Stimulated activated naive CD4-positive, alpha-beta T cell treated with Interleukin-2 at 50 U/mL for 16 hours (primary cell): Measurements from ENCODE around the gene MRGPRX2.

Experiments
- DNase-seq: peaks from one replicate; lab custom pipeline; 2025; lab: John Stamatoyannopoulos, UW

MRGPRX2 gene

DNA sequence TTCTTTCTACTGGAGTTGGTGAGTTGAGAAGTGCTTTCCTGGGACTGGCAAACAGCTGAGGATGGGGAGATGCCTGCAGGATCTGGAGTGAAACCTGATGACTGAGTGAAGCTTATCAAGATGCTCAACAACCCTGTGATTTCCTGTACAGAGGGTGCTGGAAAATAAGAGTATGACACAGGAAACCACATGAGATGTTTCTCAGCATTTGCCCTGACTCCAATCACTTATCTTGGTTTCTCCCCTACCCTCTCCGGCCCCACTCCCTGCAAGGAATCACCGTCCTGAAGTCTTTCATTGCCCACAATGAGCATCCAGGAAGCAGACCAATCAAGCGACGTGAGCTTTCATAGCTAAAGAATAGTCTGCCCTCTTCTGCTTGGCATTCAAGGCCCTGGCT lies at the start of gene MRGPRX2:
MRGPRX2 (minus strand) TSS at position 89 of the 400 bp plus-strand sequence. CDS start 4,315 bp downstream, outside the sequence.
- DNase-seq = no peak

DNA sequence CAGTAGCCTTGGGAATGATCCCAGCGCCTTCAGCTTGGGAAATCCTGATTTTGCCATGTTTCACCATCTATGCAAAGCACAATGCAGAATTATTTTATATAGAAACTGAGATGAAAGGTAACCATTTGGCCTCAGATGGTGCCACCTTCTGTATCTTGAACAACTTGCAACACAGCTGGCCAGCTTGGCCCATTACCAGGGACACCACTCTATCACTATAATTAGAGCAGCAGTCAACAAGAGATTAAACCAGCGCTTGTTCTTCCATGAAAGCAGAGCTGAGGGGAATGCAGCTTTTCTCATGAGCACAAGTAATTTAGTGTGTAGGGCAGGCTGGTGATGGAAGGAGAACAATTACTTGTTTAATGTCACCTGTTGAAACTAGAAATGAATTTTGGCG lies 49.8 kb upstream of the MRGPRX2 start:
- no peak for DNase-seq

DNA sequence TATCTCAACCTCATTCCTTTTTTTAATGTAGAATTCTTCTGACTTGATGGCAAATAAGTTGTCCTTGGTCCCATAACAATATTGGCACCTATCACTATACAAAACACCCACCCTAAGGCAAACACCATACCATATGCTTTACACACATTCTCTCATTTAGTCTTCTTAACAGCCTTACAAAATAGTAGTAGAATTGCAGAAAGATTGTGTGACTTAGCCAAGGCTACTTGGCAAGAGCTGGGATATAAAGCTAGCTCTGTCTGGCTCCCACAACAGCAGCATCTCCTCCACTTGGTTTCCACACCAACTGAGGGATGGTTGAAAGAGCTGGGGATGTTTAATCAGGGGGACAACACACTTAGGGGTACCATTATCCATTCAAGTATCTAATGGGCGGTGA lies 46.6 kb upstream of the MRGPRX2 start:
- no peak for DNase-seq

DNA sequence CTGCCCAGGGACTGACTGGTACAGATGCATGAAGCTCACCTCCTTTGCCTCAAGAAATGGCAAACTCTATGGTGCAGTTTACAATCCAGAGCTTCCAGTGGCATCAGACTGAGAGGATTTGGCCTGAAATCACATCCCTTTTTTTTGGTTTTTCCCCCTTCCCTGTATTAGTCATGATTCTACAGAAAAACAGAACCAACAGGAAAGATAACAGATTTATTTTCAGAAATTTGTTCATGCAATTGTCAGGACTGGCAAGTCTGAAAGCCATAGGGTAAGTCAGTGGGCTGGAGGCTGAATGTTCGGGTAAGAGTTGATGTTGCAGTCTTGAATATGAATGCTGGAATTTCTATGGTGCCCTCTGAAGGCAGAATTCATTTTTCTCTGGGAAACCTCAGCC lies 44.5 kb upstream of the MRGPRX2 start:
- no peak for DNase-seq

DNA sequence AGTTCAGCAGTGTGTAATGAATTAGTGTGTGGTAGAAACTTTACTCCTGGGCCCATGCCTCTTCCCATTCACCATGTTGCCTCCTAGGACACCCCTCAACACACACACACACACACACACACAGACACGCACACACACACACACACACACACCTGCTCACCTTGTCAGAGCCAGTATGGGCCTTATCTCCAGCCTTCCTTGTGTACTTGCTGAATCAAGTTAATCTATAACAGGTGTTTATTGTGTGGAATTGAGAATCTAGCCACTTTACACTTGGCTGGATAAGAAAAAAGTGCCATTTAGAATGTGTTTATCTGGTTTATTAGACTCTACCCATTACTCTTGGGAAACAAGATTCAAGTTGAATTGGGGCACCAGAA lies 42.0 kb upstream of the MRGPRX2 start:
- no peak for DNase-seq

DNA sequence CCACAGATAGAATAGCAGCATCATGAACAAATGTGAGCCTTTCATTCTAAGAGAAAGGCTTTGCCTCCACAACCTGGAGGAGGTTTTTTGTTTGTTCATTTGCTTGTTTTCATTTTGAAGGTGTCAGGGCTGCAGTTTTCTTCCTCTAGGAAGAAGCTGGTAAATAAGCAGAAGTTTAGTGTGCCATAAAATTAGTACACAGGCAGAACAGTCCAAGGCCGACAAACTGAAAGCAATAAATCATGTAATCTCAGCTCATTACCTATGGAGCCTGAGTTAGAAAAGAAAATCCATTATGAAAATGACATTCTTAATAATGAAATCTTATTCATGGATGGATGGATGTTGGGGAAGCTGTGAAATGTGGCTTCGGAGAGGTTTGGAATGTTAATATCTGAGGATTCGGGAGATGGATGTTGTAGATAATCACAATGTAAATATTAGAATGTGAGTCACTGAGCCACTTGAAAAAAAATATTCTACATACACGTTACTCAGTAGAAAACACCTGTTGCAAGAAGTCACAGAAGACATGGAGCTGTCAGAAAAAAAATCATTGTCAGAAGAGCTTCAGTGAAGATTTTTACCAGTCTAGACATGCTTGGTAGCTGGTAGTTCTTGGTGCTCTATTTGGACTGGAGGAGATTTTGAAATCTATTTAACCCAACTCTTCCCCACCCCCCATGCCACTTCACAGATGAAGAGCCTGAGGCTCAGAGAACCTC lies 41.4 kb upstream of the MRGPRX2 start:
- no peak for DNase-seq

DNA sequence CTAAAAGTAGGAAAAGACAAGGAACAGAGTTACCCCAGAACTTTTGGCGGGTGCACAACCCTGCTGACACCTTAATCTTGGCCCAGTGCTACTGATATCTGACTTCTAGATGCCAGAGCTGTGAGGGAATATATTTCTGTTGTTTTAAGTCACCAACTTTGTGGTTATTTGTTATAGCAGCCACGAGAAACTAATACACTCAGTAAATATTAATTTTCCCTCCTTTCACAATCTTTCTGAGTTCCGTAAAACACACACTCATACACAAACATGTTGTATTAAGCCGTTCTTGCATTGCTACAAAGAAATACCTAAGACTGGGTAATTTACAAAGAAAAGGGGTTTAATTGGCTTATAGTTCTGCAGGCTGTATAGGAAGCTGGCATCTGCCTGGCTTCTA lies 40.4 kb upstream of the MRGPRX2 start:
- no peak for DNase-seq

DNA sequence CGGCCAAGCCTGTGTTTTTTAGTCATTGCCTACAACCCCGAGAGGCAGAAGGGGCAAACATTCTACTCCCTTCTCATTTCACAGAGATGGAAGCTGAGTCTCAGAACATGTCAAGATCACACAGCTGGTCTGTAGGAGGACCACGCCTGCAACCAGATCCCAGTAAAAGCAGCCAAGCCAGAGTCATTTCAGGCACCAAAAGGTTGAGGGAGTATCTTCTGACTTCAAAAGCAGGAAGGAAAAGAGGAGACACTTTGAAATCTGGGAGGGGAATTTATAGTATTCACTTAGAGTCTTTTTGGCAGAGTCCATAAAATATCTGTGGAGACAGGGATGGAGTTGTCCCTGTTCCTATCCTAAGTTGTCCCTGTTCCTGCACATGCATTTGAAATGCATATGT lies 38.6 kb upstream of the MRGPRX2 start:
- no peak for DNase-seq

DNA sequence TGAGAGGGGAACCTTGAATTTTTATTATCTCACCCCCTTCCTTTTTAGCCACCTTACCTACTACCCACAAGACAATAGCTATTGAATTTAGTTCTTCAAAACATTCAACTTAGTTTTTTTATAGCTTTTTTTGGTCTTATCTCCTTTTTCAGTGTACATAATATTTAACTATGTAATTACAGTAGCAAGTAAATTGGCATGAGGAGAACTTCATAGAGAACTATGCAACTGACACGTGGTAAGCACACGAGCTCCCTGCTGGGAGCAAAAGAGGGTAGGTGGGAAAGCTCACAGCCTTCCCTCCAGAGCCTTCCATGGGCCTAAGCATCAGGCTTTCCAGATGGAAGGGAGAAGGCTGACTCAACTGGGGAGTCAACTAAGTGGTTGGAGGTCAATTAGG lies 34.3 kb upstream of the MRGPRX2 start:
- no peak for DNase-seq

DNA sequence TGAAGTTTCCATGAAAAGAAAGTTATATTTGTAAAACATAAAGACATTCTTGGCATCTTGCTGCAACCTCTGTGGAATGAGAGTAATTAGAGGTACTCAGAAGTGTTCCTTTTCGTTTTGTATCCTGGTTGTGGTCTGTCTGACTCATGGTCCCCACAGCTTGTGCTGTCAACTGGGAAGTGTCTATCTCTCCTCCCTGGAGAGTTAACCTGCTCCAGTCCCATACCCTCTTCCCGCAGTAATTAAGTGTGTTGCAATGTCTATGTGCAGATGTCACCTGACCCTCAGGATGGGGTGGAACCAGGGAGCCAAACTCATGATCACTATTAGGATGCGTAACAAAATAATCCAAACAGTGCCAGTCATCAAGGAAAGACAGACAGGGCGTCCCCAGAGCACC lies 33.5 kb upstream of the MRGPRX2 start:
- no peak for DNase-seq

DNA sequence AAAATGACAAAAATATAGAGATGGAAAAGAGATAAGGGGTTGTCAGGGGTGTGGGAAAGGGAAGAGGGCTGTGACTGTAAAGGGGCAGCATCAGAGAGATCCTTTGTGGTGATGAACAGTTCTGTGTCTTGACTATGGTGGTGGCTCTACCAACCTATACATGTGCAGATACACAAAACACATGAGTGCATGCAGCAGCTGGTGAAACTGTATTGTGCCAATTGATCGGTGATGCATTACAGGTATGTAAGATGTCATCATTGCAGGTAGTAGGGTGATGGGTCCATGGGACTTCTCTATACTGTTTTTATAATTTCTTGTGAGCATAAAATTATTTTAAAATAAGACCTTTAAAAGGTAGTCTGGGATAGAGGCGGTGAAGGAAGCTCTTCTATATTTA lies 32.3 kb upstream of the MRGPRX2 start:
- DNase-seq = no peak

DNA sequence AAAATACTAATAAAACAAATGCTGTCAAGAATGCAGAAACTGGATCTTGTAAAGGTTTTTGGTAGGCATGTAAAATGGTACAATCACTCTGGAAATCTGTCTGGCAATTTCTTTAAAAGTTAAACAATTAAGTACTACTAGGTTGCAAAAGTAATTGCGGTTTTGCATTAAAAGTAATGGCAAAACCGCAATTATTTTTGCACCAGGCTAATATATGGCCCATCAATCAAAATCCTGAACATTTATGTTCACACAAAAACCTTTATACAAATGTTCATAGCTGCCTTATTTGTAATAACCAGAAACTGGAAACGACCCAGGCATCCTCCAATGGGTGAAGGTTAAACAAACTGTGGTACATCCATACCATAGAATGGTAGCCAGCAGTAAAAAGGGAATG lies 31.8 kb upstream of the MRGPRX2 start:
- no peak for DNase-seq

DNA sequence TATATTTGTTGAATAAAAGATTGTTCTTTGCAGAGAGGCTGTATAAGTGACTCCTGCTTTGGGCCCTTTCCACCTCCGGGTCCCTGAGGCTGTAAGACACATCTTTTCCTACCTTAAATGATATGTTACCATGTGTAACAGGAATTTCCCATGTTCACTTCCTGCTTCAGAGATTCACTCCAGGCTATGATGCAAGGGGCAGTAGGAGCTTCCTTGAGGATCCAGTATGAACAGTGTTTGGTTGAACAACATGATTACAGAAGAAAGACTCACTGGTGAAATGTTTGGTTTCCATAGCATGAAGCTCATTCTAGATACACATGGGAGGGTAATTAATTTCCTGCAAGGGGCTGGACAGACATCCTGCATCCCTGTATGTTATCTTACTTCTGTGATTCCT lies 30.8 kb upstream of the MRGPRX2 start:
- DNase-seq = no peak

DNA sequence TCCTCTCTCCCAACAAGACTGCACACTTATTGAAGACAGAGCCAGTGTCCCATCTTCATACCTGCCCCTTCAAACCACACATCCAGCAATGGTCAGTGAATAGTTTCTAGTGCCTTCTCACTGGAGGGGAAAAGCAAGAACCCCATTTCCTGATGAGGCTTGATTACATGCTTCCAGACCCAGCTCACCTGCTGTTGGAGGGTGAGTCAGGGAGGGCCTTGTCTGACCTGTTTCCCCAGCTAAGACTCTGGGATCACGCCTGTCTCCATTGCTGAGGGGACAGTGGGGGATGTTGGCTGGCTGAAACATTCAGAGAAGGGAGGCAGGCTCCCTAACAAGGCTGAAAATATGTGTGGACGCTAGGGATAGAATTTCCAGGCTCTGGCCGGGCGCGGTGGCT lies 28.9 kb upstream of the MRGPRX2 start:
- no peak for DNase-seq

DNA sequence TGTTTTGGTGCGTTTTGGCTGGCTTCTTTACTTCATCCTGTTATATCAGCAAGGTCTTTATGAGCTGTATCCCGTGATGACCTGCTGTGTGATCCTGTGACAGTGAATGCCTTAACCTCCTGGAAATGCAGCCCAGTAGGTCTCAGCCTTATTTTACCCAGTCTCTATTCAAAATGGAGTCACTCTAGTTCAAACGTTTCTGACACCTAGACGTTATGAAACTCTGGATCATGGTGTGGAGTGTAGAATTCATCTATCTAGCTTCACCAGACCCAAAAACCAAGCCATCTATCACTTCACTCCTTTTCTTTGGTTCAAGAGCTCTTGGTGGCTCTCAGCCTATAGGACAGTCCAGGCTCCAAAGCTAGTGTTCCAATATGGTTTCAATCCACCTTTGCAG lies 28.3 kb upstream of the MRGPRX2 start:
- no peak for DNase-seq

DNA sequence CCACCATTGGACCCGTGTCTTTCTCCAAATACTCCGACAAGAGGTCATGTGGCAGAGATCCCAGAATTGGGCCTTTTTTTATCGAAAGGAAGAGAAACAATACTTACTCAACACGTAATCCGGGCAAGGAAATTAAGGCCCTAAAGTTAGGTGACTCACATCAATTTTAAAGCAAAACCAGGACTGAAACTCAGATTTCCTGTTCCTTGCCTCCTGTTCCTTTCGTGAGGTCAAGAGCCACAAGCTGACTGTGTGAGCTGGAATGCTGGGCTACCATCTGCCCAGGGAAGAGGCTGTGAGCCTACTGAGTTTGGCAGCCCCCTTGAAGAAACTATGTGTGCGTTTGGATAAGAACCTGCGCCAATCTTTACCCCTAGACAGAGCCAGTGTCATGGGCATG lies 27.1 kb upstream of the MRGPRX2 start:
- no peak for DNase-seq

DNA sequence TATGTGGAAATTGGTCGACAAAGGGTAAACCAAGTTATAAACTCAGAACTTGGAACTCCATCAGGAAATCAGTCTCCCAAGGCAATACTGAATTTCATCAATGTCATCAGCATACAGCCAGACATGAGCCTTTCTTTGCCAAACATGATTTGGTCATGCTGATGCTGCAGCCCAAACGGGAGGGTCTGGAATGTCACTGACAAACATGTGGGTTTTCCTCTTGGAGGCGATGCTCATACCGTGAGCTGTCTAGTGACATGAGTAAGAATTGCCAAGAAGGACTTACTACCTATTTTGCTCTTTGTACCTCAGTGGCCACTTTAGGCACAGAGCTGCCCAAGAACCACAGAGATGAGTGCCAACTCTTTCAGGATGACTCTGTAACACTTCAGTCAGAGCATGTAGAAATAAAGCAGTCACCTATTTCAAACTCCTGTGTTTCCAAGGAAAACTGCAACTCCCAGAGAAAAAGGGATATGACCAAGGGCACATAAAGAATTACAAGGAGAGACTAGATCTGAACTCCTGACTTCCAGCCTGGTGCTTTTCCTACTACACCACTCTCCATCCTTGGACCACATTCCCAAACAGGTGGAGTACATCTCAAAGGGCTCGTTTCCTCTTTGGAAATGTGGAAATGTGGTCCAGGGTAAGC lies 24.3 kb upstream of the MRGPRX2 start:
- no peak for DNase-seq

DNA sequence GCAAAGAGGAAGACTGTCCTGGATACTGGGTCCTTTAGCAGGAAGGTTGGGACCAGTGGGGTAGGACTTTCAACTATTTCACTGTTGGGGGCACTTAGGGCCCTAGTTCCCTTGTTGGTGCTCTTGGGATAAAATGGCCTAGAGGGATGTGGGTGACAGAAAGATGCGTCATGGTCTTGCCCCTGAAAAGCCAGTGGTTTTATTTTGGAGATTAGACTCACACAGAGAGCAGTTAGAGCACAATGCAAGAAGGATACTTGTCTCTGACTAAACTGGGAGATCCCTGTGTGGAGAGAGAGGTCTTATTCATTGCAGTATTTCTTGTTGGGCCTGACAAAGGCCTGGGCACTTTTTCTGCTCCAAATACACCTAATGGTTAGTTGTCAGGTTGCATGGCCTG lies 22.6 kb upstream of the MRGPRX2 start:
- DNase-seq = no peak

DNA sequence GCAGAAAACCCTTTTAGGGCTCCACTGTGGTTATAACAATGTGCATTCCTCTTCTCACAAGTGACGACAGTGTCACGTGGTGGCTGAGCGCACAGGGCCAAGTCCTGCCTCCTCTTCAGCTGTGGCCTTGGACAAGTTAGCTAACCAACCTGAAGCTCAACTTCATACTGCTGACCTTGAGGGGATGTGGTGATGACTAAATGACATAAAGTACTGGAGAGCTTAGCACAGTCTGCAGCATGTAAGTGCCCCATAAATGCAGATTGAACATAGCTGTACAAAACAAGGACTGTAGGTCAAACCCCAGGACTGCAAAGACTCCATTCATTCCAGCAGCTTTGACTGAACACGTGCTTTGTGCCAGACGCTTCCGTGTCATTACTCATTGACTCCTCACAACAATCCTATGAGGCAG lies 20.1 kb upstream of the MRGPRX2 start:
- no peak for DNase-seq

DNA sequence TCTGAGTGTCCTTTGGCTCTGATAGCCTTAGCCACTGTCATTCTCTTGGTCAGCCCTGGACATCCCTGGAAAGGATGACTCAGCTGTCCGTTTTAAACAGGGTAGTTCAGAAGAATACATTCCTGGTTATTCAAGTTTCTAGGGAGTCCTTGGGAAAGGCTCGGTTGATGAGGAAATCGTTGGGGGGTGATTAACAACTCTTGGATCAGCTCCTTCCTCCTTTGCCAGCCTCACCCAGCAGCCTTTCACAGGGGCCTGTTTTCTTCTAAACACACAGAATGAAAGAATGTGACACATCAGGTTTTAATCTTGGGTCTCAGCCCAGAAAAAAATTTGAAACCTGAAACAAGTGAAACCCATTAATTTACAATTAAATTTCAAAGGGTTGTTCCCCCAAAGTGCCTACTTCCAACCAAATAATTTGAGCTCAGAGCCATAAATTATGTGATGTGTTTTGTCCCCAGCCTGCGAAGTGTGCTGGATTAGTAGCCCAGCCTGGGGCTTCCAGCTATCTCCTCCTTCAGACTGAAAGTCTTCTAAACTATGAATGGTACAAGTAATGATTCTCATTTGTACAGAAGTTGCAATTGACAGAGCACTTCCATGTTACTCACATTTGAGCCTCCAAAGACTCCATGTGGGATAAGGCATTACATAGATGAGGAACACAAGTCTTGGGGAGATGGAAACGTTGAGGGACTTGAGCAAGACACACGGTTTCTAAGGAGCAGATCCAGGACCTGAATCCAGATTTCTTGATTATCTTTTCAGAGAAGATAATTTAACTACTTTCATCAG lies 19.3 kb upstream of the MRGPRX2 start:
- DNase-seq = no peak

DNA sequence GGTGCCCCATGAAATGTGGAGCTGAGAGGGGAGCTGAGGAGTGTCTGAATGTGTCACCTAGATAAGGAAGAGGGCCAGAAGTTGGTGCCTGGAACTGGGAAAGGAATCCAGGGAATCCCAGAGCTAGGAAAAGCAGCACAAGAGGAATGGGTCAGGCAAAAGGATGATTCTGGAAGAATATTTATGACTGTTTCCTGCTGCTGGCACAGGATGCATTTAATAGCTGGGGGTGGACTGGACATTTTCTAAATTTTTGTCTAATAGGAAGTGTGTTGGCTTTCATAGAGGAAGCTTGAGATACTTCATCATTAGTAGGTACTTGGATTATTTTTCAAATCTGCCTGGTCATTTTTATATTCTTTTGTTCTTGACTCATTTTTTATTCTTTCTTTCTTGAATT lies 17.4 kb upstream of the MRGPRX2 start:
- no peak for DNase-seq

DNA sequence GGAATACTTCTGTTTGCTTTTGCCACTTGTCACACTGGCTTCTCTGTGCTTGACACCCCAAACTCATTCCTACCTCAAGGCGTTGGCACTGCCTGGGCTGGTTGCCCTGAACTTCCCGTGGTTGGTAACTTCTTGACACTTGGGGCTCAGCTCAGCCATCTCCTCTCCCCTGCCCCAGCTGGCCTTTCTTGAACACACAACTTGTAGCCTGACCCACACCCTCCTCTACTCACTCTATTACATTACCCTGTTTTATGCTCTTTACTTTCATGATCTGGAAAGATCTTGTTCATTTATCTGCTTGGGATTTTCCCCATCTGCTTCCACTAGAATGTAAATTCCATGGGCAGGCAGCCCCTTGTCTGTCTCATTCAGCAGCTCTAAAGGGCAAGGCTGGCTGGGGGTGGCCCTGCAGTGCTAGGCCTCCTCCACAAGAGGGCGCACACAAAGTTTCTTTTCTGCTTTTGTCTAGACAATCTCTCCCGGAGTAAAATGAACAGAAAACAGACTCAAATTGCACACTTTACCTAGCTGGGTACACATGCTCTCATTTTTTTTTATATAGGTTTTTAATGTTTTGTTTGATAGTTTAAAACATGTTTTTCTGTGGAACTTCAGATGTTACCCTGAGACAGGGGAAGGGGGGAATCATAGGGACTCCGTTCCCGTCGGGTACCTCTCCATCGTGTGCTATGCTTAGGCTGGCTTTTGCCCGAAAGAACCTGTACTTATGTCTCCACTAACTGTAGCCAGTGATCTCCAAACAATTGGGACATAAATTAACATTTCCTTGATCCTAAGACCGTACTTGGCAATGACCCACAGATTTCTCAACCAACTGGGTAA lies 16.4 kb upstream of the MRGPRX2 start:
- peak; percentile 17 for DNase-seq
